SW480 (cell line): ENCODE data around the gene TUB.

Experiments used
- DNase-seq: peaks from one replicate; pipeline ENCODE4 v3.0.0-alpha.2; 2016; ENCODE audit warnings: low spot score

TUB gene, protein sequence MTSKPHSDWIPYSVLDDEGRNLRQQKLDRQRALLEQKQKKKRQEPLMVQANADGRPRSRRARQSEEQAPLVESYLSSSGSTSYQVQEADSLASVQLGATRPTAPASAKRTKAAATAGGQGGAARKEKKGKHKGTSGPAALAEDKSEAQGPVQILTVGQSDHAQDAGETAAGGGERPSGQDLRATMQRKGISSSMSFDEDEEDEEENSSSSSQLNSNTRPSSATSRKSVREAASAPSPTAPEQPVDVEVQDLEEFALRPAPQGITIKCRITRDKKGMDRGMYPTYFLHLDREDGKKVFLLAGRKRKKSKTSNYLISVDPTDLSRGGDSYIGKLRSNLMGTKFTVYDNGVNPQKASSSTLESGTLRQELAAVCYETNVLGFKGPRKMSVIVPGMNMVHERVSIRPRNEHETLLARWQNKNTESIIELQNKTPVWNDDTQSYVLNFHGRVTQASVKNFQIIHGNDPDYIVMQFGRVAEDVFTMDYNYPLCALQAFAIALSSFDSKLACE

DNA sequence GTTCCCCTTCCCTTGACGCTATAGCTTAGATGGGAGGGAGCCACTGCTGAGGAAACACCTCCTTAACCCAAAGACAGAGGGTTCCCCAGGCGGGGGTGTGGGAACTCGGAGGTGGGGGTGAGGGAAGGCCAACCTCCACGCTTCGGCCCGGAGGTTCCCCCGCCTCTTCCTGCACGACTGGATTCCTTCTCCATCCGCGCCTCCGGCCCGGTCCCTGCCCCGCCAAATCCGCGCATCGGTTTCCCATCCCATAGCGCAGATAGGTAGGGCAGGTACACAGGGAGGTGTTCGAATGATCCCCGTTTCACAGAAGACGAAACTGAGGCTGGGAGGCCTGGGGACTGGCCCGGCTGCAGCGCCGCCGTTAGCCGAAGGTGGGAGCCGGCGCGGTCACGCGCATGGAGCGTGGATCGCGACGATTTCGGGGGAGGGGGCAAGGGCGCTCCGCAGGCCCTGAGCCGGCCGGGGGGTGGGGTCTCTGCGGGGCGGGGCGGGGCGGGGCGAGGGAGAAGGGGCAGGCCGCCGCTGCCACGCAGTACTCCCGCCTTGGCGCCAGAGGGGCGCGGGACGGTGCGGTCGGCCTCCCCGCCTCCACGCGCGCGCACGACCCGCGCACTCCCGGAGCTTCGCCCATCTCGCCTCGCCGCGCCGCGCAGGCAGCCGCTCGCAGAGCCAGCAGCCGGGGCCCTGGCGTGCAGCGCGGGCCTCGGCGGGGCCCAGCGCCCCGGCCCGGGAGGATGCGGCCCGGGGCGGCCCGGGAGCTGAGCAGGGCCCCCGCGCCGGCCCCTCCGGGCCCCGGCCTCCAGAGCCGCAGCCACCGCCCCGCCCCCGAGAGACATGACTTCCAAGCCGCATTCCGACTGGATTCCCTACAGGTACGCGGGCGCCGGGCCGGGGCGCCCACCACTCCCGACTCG lies at the start of gene TUB:
TUB (plus strand) TSS at position 538 of the 917 bp plus-strand sequence; CDS start at position 838, 300 bp downstream.
- DNase-seq, result no peak

DNA sequence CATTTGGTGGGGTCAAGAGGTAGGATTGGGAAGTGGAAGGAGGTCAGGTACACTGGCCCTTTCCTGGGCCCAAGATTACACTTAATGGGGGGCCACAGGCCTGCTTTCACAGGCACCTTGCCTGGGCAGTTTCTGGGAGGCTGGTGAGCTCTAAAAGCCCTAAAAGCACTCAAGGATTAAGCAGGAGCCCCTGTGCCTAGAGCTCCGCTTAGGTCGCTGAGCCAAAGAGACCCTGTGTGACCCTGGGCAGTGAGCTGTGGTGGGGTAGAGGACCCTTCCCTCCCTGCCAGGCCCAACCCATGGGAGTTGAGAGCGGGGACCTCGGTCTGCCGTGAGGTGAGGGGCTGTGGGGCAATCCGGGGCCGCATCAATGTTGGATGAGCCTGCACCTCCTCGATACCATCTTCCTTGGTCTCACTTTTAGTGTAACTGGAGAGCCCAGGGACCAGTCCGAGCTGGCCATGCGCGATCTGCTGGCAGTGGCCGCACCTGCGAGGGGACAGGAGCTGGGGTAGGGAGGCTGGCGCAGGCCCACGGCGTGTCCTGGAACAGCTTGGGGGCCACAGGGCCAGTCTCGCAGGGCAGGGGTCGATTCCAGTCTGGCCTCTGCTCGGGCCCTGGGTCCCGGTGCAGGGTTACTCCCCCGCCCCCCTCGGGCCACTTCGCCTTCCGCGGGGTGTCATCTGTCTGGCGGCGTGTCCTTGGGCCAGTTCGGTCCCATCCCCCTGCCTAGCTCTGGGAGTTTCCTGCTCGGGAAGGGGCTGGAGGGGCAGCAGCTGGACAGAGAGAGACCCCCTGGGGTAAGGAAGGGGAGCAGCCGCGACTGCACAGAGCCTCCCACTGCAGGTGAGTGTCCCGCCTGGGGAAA lies 49.5 kb upstream of the TUB start:
- DNase-seq, result no peak

DNA sequence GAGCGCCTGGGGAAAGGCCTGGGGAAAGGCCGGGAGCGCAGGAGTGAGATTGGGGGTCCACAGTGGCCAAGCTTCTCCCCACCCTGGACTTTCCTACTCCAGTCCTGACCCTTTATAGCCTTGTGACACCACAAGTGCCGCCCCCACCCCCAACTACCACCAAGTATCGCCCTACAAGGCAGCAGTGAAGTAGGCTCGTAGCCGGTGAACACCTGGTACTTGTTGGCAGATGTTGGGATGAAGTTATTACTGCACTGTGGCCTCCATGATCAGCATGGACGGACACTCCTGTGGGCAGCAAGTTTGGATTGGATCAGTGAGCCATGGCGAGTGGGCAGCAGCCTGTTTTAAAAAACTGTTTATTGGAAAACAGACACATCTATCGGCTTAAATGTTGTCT lies 48.9 kb upstream of the TUB start:
- DNase-seq, result no peak

DNA sequence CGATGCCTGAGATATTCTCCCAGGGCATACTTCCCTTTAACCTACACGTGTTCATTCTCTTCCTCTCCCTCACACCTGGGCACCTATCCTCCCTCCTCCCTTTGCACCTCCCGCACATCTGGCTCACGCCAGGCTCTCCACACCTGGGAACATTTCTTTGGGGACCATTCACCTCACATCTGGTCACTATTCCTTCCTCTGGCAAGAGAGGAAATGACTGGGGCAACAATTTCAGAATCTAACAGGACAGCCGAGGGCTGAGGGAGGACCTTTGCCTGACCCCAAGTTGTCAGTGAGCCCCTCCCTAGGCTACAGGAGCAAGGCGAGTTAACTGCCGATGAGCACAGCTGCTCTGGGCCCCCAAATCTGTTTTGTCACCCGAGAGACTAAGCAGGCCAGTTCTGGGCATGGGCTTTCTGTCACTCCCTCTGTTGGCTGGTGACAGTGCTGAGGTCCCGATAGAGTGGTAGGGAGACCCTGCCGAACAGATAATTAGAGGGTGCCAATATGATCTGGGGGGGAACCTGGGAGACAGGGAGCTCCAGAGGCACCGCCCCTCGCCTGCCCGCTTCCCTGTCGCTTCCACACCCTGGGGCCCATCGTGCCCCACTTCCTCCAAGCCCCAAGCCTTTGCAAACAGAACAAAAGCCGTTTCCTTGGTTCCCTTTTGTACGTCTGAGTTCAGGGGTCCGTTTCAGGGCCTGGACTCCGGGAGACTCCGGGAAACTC lies 48.3 kb upstream of the TUB start:
- no peak for DNase-seq

DNA sequence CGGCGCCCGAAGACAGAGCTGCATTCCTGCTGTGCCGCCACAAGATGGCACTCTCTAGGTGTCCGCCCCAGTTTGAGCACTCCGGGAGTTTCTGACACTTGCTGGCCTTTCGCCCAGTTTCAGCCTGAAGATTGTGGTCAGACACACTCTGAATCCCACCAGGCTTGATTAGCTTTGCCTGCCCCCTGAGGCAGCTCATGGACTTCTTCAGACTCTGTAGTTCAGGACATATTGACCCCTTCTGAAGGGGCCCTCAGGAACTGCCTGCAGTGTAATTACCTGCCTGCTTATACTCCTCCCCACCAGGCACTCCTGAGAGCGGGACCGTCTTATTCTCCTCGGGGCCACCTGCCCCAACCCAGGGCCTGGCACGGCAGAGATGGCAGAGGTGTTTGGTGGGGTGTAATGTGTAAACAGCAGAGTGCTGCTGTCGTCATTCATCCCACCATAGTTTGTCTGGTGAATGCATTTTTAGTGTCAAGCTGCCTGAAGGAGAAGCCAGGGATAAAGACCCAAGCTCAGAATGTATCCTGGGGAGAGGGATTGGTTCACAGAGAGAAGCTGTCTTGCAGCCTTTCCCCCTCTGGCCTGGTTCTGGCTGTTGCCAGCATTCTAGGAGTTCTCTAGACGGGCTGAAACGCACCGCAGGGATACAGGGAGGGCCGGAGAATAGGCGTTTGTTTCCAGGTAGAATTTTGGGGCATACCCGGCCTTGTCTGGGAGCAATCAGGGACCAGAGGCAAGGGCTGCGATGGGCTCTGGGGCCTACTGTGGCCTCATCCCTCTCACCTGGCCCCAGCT lies 47.5 kb upstream of the TUB start:
- peak; percentile 59 for DNase-seq

DNA sequence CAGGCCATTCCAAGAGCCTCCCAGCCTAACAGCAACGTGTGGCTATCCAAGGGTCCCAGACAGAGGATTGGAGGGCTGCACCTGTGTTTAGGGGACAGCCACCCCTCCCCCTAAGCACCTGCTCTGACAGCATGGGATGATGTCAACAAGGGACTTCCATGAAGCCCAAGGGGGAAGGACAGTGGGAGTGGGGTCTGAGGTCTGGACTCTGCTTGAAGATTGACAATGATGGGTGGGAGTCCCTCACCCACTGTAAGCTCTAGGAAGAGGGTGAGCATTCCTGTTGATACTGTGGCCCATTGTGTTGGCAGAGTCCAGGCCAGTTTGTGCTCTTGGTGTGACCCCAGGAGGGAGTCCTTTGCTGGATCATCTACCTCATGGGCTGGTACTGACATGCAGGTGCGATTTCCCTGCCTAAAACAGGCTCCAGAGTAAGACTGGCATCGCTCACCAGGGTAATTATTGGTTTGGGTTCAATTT lies 46.9 kb upstream of the TUB start:
- no peak for DNase-seq

DNA sequence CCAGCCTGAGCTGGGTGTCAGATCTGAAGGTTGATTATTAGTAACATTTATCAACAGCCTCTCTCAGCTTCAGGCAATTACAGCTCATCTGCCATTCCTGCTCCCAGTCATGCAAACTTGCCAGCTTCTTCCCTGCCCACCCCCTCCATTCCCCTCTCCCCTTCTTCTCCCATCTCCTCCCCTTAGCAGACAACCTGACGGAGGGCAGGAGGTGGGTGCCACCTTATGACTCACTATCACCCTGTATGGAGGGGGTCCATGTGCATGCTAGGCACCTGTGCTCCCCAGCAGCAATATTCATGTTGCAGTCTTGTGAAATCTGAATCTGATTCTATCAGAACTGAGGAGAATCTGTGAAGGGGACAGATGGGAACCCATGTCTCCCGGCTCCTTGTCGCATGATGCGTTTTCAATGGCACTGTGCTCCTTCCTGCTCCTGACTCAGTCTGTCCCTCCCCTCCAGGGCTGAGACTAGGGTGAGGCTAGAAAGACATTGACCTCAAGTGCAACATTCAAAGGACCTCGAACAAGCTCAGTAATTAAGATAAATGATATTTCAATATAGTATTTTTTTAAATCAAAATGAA lies 46.3 kb upstream of the TUB start:
- no peak for DNase-seq

DNA sequence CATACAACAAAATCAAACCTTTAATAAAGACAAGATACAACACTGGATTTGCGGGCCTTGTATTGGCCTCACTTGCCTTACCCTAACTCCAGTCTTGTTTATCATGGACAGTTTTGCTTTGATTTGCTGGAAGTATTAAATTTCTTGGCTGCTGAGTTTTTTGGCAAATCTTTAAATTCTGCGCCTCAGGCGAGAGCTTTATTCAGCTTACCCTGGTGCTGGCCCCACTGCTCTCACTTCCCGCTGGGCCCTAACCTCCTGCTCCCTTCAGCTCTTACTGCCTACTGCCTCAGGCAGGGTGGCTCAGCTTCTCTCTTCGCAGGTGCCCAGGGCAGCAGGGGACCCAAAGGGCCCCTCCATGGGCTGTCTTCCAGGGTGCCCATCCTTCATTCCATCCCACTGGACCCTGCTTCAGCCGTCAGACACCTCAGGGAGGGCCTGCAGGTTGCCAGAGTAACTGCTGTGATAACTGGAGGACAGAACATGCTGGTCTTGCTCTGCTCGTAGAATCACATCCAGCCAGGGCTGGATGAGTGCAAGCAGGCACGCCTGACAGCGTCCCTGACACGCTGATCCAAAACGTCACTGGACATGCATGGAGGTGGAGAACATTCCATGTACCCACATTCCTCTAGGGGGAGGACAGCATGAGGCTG lies 45.7 kb upstream of the TUB start:
- DNase-seq, result no peak

DNA sequence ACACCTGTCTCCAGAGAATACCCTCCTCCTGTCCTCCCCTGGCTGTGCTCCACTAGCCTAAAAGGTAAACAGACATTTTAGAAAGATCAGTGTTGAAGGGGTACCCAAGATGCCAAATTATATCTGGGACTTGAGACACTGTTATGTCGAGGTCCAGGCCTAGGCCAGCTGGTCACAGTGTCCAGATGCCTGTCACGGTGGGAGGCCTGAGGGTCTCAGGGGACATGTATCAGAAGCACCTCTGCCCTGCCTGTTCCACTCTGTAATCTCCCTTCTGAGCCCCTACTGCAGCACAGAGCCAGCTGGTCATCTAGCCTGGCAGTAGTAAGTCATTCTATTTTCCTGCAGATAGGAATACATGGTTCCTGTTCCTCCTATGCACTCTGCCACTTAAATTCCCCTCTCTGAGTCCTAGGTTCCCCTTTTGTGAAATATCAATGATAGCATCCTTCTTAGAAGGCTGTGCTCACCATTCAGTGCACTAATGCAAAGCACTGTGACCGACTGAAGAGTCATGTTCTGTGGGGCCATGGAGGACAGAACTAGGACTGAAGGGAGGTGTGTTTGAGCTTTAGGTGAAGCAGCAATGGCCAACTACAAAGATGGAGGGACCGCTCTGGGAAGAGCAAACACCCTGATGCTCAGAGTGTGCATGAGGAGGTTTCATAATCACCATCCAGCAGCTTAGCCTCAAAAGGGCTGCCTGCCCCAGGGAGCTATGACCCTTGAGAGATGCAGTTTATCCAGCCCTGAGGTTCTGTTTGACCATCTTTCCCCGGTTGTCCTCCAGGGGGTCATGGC lies 44.8 kb upstream of the TUB start:
- no peak for DNase-seq

DNA sequence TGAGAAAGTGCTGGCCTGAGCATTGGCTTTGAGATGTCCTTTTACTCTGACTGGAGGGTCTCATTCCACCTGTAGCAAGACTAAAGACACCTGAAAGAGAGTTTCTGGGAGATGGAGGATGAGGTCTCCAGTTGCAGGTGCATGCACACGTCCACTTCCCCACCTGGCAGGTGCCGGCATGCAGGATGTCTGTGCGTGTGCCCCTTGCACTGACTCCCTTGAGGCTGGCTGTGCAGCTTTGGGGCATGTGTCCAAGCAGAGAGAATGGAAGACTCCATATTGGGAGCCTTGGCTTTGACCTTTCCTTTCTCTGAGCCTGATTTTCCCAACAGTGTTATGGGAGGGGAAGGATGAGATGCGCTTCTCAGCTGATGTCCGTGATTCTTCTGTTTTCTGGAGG lies 44.0 kb upstream of the TUB start:
- no peak for DNase-seq

DNA sequence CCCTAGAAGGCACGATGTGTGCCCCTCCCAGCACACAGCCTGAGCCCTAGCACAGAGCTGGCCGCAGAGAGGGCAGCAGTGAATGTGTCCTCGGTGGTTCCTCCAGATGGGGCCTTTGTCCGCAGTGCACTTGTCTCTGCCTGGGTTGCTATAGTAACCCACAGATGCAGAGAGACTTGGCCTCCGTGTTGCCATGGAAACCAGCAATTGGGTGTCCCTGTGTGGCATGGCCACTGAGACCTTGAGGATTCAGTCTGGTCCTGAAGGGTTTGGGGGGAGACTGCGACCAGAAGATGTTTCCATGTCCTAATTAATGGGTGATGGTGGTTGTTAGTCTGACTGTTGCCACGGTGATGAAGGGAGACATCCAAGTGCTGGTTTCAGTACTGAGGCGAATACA lies 42.6 kb upstream of the TUB start:
- no peak for DNase-seq

DNA sequence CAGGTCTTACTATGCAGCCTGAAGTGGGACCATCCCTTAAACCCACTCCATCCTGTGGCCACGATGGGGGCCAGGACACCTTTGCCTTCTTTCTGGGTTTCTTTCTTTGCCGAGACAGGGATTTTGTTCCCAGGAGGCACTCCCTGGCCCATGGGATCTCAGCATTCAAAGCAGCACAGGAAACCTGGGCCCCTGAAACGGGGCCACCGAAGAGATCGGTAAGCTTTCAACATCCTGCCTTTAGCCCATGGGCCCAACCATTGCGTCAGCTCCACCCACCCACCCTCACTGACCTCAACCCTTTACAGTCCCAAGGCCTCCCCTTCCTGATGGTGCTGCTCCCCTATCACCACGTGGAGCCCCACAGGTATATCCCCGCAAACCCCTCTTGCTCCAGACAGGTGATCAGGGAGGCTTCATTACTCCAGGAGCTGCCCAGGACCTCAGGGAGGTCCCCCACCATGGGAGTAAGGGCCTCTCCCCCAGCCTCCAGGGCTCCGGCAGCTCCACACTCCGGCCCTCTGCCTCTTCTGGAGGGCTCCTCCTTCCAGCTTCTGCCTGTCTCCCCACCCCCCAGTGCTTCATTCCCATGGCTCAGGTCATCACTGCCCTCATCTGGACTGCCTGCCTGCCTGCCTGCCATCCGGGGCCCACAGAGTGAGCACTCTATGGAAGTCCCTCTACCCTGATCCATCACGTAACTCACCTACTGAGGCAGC lies 42.0 kb upstream of the TUB start:
- DNase-seq, result no peak

DNA sequence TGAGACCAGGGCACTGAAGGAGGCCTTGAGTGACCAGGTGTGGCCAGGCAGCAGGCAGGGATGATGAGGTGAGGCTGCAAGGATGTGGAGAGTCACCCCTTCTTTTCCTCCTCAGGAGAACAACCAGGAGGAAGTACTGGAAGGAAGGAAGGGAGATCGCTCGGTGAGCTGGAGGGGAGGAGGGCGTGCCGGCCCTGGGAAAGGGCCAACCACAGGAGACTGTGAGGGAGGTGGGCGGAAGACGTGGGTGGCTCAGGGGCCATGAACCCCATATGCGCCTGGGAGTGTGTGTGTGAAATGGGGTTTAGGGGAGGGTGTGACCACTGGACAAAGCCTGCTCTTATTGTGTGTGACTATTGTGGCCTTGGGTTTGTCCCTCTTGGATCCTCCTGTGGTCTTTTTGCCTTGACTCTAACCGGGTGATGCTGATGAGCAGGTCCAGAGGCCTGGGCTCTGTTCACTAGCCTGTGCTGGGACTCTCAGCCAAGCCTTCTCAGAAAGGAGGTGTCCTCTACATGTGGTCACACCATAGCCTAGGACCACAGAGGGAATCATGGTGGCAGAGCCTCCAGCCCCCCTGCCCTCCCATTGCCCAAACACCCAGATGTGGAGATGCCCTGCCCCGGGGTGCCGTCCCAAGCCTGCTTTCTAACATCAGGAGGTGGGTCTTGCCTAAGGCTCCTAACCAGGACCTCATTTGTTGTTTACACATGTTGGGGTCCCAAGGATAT lies 41.3 kb upstream of the TUB start:
- DNase-seq, result no peak

DNA sequence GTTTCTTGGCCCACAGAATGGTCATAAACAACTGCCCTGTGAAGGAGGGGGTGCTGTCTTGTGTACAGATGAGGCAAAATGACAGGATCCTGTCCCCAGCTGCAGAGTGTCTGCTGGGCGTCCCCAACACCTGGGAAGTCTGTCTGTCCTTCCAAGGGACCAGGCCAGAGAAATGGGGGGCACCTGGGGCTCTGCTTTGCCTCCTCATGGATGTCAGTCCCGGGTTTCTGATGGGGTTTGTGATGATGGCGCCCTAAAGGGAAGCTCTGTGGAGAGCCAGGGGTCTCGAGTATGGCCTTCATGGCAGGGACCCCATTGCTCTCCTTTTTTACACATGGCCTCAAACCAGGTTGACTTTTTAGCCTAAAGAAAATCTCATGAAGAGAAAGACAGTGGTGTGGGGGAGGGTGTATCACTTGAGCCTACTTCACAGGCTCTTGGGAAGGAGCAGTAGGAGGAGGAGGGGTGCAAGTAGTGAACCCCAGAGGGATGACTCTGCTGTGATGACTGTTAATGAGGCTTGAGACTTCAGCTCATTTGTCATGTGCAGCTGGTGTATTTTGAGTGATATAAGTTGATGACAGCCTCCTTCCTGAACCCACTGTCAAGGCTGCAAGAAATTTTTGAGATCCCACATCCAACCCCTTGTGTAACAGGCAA lies 40.6 kb upstream of the TUB start:
- no peak for DNase-seq

DNA sequence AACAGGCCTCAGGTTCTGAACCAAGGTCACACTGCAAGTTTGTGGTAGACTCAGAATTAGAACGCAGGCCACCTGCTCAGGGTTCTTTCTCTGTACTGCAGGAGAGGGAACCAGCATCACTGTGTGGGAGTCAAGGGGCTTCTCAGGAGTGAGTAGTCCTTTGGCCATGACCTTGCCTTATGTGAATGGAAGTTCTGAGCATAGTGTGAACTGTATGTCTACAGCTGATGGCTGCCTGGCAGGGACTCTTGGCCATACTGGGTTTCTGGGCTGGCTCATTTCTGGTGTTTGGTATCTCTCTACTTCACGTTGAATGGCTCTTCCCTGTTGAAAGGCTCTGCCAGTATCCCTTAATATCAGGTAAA lies 40.1 kb upstream of the TUB start:
- DNase-seq, result no peak

DNA sequence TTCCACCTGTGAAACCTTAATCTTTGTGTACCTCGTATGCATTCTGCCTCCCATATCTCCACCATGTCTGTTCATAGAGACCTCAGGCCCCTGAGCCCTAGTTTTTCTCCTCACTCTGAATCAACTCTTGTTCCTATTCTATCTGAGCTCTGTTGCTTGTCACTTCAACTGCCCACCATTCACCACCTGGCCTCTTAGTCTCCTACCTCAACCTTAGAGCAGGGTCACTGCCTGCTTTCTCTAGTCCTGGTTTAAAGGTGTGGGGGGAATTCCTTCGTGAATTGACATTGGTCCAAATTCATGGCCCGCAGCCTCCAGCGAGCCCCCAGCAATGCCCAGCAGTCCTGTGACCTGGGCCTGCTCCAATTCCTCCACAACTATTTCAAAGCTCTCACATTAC lies 39.4 kb upstream of the TUB start:
- DNase-seq, result no peak

DNA sequence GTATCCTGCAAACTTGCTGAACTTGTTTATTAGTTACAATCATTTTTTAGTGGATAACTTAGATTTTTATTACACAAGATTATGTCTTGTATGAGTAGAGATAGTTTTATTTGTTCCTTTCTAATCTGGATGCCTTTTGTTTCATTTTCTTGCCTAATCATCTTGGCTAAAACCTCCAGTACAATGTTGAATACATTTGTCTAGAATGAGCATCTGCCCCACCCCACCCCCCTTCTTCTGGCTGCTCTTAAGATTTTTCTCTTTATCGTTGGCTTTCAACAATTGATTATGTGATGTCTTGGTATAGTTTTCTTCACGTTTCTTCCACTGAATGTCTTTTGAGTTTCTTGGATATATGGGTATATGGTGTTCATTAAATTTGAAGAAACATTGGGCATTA lies 37.3 kb upstream of the TUB start:
- no peak for DNase-seq
